GM19452 (cell line): ENCODE results near the gene ZNF438.
"Not testable (repeated sequence)": the region's sequence is repeated elsewhere in the genome, so short reads cannot be mapped to it uniquely, and the experiment has no call there.

Experiments used
- ATAC-seq: cut with Tn5 transposase; IDR thresholded peaks from one replicate; pipeline ENCODE4 v1.9.1; 2021; ENCODE audit not compliant: unreplicated experiment

Gene ZNF438

DNA sequence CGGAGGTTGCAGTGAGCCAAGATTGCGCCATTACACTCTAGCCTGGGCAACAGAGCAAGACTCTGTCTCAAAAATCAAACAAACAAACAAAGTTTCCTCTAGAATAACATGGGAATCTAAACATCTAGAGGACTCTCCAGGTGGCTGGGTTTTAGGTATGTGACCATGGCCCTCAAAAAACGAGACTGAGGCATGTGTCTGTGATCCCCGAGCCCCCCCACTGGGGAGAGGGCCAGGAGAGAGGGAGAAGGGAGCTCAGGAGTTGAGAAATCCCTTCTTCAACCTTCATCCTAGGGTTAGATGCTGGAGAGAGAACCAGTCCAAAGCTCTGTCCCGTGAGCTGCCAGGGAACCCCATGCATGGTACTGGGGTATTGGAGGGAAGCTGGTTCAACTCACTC lies 214.1 kb downstream of the ZNF438 start:
- no peak for ATAC-seq

DNA sequence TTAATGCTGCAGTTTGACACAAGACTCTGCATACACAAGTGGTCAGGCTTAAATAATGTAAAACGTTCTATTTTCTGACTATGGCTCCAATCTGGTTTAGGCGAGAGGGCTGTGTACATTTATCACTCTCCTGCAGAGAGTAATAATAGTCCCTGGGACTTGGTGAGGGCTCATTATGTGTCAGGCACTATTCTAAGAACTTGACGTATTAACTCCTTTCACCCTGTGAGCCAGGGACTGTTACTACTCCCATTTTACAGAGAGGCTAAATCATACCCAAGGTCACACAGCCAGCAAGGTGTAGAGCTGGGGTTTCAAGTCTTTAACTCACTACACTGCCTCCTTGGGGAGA lies 214.9 kb downstream of the ZNF438 start:
- no peak for ATAC-seq

- ATAC-seq: no peak
These were observed 215.4 kb downstream of the ZNF438 start for GRCh38 chr10:30816159-30816819.

- ATAC-seq: no peak
These were observed 217.7 kb downstream of the ZNF438 start for GRCh38 chr10:30813872-30814481.

GRCh38 chr10:30812018-30812851 lies 219.4 kb downstream of the ZNF438 start:
- ATAC-seq: no peak

DNA sequence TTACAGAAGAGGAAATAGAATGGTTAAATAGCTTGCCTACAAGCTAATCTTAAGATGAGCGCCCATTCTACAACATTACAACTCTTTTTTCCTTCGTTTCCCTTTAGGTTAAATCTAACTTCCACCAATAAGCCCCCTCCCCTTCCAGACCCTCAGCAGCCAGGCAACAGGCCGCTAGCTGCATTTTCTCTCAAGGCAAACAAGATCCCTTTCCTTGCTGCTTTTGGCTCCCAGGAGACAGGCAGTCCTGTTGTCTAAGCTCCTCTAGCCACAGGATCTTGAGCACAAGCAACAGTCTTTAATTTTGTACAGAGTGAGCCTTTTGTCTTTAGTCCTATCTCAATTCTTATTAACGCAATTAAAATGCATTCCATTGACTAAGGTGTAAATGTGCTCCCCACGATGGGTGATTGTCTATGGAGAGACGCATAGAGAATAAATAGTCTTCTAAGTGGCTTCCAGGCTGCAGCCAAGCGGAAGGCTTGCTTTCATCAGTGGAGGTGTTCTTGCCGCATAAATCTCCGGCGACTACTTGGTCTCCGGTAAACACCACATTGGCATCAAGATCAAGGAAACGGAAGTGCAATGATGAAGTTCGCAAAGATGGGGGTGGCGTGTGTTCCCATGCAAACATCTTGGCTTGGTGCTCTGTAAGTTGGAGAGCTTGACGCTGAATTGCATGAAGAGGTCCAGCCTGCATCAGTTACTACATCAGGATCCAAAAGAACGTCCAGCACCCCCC lies 220.2 kb downstream of the ZNF438 start:
- no peak for ATAC-seq

GRCh38 chr10:30810416-30810815 lies 221.2 kb downstream of the ZNF438 start:
- ATAC-seq: no peak

GRCh38 chr10:30806850-30807249 lies 224.8 kb downstream of the ZNF438 start:
- ATAC-seq: no peak

GRCh38 chr10:30805061-30805460 lies 226.6 kb downstream of the ZNF438 start:
- ATAC-seq: no peak

DNA sequence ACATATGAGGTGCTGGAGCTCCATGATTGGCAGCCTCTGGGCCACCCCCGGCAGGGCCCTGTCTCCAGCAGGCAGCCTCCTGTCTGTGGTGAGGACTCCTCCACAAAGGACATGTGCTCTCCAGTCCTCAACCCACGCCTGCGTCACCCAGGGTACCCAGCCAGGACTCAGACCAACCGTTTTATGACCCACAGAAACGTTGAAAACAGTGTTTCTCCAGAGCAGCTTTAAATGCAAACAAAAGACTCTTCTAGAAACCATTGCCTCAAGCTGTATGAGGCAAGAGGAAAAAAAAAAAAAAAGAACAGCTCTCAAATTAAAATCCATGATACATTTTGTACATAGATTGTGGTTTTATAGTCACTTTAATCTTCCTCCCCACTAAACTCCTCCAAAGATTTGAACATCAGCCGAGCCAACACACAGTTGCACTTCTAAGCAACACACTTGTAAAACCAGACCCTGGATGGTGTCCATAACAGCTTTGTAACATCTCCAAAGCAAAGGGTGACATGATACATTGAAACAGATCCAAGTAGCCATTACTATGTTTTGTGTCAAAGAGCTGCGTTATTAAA lies 227.1 kb downstream of the ZNF438 start:
- ATAC-seq: no peak

DNA sequence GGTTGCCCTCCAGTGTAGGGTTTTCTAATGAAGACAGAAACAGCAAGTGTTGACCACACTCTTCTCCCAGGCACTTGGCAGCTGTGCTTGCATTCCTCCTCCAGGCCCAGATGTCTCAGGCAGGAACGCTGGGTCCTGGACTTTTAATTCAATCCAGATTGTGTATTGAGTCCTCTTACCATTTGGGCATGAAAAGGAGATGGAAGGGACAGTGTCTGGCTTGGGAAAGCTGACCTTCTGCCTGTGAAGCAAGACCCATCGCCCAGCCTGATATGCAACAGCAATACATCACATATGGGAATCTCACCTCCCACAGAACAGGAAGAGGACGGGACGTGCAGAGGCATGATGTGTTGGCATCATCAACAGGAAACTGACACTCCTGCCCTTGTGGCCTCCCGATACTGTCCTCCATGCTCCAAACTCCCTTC lies 227.8 kb downstream of the ZNF438 start:
- no peak for ATAC-seq

GRCh38 chr10:30803058-30803457 lies 228.6 kb downstream of the ZNF438 start:
- no peak for ATAC-seq

DNA sequence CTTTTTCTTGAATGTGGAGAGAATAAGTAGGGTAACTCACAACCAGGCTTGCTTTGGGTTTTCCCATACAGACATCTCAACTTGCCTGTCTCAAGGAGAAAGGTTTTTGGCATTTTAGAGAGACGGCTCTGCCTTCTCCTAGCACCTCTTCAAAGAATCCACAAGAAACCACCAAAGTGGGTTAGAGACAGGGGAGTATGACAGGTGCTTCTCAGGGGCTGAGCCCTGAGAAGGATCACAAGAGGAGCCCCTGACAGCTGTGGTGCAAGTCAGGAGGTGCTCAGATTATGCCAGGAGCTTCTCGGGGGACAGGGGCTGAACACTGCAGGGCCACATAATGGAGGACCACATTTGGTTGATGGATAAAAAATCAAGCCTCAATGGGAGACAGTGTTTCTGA lies 231.3 kb downstream of the ZNF438 start:
- ATAC-seq: no peak

DNA sequence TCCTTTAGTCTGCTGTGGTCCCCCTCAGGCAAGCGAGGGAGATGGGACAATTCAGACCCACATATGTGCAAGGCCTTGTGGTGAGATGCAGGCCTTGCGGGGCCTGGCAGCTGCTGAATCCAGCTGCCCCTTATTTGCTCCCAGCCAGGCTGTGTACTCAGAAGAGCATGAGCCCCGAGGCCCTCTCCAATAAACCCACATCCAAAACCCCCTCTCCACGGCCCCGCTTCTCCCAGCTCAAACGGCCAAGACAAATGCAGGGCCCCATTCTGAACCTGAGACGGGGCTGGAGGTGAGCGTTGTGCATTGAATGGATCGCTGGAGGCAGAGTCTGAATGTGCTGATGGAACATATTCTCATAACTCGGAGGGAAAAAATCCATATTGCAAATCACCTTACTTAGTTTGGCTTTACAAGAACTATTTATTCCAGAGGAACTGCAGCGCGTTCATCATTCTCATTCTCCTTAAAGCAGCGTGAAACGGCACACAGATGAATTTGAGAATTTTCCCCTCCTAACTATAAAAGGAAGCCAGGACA lies 232.9 kb downstream of the ZNF438 start:
- no peak for ATAC-seq

DNA sequence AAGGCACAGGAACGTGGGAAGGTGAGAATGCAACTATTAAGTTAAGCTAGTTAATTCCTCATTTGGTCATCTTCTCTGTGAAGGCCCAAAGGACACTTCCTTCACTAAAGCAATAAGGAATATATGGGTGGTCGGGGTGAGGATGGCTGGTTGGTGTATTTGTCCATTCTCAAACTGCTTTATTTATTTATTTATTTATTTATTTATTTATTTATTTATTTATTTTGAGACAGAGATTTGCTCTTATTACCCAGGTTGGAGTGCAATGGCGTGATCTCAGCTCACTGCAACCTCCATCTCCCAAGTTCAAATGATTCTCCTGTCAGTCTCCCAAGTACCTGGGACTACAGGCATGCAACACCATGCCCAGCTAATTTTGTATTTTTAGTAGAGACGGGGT lies 236.6 kb downstream of the ZNF438 start:
- ATAC-seq: not testable (repeated sequence)
